GM23338 (cell line): ENCODE data around the gene VSX1. TPM values are rescaled to one million over a fixed set of nuclear protein-coding genes. Genes with fewer than 3 reads are reported as not detected.

Experiments
- ATAC-seq: fragments of 200-7000 bp; cut with Tn5 transposase; 3 replicates; pipeline ENCODE4 v1.9.1; 2020
- DNase-seq: peaks from one replicate; pipeline ENCODE4 v3.0.0-alpha.2; 2015; ENCODE audit warnings: low spot score
- H2AFZ ChIP-seq: fragments of 200-600 bp; sonication (generic); 2 replicates; pipeline ENCODE4 v1.8.0; 2016; ENCODE audit warnings: antibody characterized with exemption, mild to moderate bottlenecking, moderate library complexity
- H3F3A ChIP-seq: fragments of 200-600 bp; sonication (generic); replicated peaks from 2 replicates; pipeline ENCODE4 v1.8.0; 2017; ENCODE audit warnings: antibody characterized with exemption, mixed run types, low read depth
- H3K27ac ChIP-seq: fragments of 200-600 bp; sonication (generic); 2 replicates; pipeline ENCODE4 v1.6.1; 2016; ENCODE audit warnings: low read depth
- H3K27me3 ChIP-seq: fragments of 200-600 bp; sonication (generic); 2 replicates; pipeline ENCODE4 v1.8.0; 2016; ENCODE audit warnings: mild to moderate bottlenecking, mixed run types, moderate library complexity; ENCODE audit not compliant: insufficient read depth
- H3K36me3 ChIP-seq: fragments of 200-600 bp; sonication (generic); 2 replicates; pipeline ENCODE4 v1.8.0; 2016; ENCODE audit warnings: mild to moderate bottlenecking; ENCODE audit not compliant: insufficient read depth
- H3K4me1 ChIP-seq: fragments of 200-600 bp; sonication (generic); 2 replicates; pipeline ENCODE4 v1.8.0; 2016; ENCODE audit warnings: mild to moderate bottlenecking, moderate library complexity; ENCODE audit not compliant: insufficient read depth
- H3K4me2 ChIP-seq: fragments of 200-600 bp; sonication (generic); 2 replicates; pipeline ENCODE4 v1.7.1; 2017; ENCODE audit warnings: mixed run types
- H3K4me3 ChIP-seq: fragments of 200-600 bp; sonication (generic); 2 replicates; pipeline ENCODE4 v1.6.1; 2016; ENCODE audit warnings: mixed run types
- H3K79me2 ChIP-seq: fragments of 200-600 bp; sonication (generic); replicated peaks from 2 replicates; pipeline ENCODE4 v1.8.0; 2017; ENCODE audit warnings: mild to moderate bottlenecking; ENCODE audit not compliant: insufficient read depth
- H3K9me2 ChIP-seq: fragments of 200-600 bp; sonication (generic); 2 replicates; pipeline ENCODE4 v1.8.0; 2017; ENCODE audit not compliant: insufficient read depth
- H4K20me1 ChIP-seq: fragments of 200-600 bp; sonication (generic); replicated peaks from 2 replicates; pipeline ENCODE4 v1.8.0; 2017; ENCODE audit warnings: mild to moderate bottlenecking; ENCODE audit not compliant: insufficient read depth
- H3K27ac Mint-ChIP-seq: 2 replicates; pipeline ENCODE4 v1.8.0; 2020; ENCODE audit warnings: inconsistent platforms, mild to moderate bottlenecking, moderate library complexity, mixed read lengths
- H3K27me3 Mint-ChIP-seq: 3 replicates; pipeline ENCODE4 v1.8.0; 2022; ENCODE audit warnings: low read depth, mild to moderate bottlenecking, moderate library complexity, mixed read lengths, inconsistent platforms; ENCODE audit not compliant: insufficient read depth, poor library complexity
- H3K36me3 Mint-ChIP-seq: 3 replicates; pipeline ENCODE4 v1.8.0; 2021; ENCODE audit warnings: low read depth, mild to moderate bottlenecking, inconsistent platforms, moderate library complexity, mixed read lengths
- H3K4me1 Mint-ChIP-seq: 3 replicates; pipeline ENCODE4 v1.8.0; 2020; ENCODE audit warnings: mild to moderate bottlenecking, inconsistent platforms, mixed read lengths
- H3K4me3 Mint-ChIP-seq: 3 replicates; pipeline ENCODE4 v1.8.0; 2021; ENCODE audit warnings: moderate library complexity, mild to moderate bottlenecking, inconsistent platforms, mixed read lengths
- H3K9me3 Mint-ChIP-seq: 3 replicates; pipeline ENCODE4 v1.8.0; 2020; ENCODE audit warnings: moderate library complexity, mild to moderate bottlenecking, inconsistent platforms, mixed read lengths
- CREB1 ChIP-seq: fragments of 250-450 bp; sonication (Bioruptor Pico); IDR thresholded peaks from 2 replicates; pipeline ENCODE4 v1.5.0; 2020; ENCODE audit warnings: low read depth, mild to moderate bottlenecking, moderate library complexity
- ZNF114 ChIP-seq: fragments of 250-450 bp; sonication (Bioruptor Pico); IDR thresholded peaks from 2 replicates; pipeline ENCODE4 v1.5.0; 2020; ENCODE audit warnings: mild to moderate bottlenecking, moderate library complexity
- polyA plus RNA-seq: library from polyadenylated mRNA; unstranded; fragments of >200 nt; fragmentation: Nextera tagmentation; extraction: Ambion mirVana; gene quantifications from 2 replicates; pipeline ENCODE4 v1.2.1, GENCODE V29; 2016
- total RNA-seq: library from RNA; depleted of rRNA; stranded (reverse); fragments of >200 nt; shearing (Covaris generic); gene quantifications from 2 replicates; pipeline ENCODE4 v1.2.3, GENCODE V29; 2014
- TF ChIP-seq, protein P1 (sequence below), 2 experiments: fragments of 200-600 bp in 1 of 2; sonication (generic) in 1 of 2; conservative IDR thresholded peaks; 2 replicates each; pipeline versions ENCODE4 v1.5.1 to v1.6.1; 2016 to 2017; ENCODE audit warnings: antibody characterized with exemption in 2 of 2, low read depth in 2 of 2, mild to moderate bottlenecking in 2 of 2, moderate library complexity in 1 of 2

Gene VSX1
- total and polyA plus RNA-seq, 2 experiments from 2014 or later: 0.73 TPM; not detected in 1

DNA sequence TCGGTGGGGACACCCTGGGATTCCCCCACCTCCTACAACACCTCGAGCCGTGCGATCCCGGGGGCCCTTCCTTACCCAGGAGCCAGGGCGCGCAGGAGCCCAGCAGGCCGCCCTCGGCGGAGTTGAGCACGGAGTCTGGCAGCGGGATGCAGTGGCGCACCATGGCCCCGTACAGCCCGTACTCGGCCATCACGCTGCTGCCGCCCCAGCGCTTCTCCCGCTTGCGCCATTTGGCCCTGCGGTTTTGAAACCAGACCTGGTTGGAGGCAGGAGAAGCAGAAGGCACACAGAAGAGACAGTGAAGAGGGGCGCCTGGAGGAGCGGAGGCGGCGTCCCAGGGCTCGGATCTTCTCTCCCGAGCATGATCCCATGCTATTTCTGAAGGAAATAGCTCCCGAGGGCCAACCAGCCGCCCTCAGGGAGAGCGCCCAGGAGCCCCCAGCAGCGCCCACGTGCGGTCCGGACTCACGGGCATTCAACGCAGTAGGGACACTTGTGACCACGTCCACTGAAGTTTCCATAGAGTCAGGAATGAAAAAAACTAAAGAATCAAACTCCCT, 4.3 kb downstream of the VSX1 start:
- H3K27ac Mint-ChIP-seq: no peak overlapping the region

DNA sequence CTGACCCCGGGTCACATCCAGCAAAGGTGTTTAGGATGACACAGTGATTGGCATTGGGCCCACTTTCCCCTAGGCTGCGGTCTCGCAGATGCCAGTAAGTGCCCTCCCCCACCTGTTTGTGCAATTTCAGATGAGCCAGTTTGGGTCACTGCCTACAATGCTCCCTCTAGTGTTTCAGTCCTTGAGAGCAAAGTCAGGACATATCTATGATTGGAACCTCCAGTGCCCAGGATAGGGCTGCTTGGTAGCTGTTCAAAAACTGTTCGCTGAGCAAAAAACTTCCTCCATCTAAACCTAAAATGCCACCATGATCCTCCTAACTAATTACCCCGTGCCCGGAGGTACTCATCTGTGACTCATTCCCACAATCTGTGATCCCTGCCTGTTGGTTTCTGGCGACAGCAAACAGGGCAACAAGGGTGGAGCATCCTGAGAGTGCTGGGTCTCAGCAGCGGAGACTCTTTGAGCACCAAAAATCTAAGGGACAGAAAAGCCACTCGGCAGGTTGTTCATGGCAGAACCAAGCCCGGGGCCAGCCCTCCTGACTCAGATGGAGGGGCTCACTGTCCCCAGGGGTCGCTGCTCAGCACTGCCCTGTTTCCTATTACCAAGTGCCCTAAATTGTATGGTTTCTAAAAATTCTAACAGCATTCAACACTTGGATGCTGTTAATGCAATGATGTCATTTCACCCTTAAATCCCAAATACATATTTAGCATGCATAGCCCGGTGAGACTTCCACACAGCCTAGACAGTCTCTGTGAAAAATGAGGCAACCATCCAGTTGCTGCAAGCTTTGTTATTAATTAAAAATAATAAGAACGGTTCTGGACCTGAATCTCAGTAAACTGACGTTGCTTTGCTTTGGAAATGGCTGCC, 5.0 kb downstream of the VSX1 start:
- Histone ChIP-seq H3K4me3 (peak overlapping the region; percentile 57), H3K27me3 (peaks cover 65% of the 10 kb centered on the region), H3K9me2 (no peaks in the 10 kb centered on the region; the same call in 1 of the 2 replicates), H2AFZ (peak overlapping the region; percentile 97), H3K27ac (no peak overlapping the region), H3F3A (peaks cover 4% of the 10 kb centered on the region; the same call in 1 of the 2 replicates), H3K36me3 (no peaks in the 10 kb centered on the region), H3K4me1 (peaks cover 6% of the 10 kb centered on the region; the same call in 1 of the 2 replicates), H3K79me2 (no peaks in the 10 kb centered on the region), H3K4me2 (peak overlapping the region; percentile 85), H4K20me1 (no peaks in the 10 kb centered on the region)
- H3K4me3 Mint-ChIP-seq: peak overlapping the region; percentile 73
- no peak overlapping the region for H3K27ac Mint-ChIP-seq
- peaks cover 13% of the 10 kb centered on the region for H3K4me1 Mint-ChIP-seq
- H3K36me3 Mint-ChIP-seq: no peaks in the 10 kb centered on the region
- peaks cover 52% of the 10 kb centered on the region for H3K27me3 Mint-ChIP-seq
- TF ChIP-seq, protein P1, sequence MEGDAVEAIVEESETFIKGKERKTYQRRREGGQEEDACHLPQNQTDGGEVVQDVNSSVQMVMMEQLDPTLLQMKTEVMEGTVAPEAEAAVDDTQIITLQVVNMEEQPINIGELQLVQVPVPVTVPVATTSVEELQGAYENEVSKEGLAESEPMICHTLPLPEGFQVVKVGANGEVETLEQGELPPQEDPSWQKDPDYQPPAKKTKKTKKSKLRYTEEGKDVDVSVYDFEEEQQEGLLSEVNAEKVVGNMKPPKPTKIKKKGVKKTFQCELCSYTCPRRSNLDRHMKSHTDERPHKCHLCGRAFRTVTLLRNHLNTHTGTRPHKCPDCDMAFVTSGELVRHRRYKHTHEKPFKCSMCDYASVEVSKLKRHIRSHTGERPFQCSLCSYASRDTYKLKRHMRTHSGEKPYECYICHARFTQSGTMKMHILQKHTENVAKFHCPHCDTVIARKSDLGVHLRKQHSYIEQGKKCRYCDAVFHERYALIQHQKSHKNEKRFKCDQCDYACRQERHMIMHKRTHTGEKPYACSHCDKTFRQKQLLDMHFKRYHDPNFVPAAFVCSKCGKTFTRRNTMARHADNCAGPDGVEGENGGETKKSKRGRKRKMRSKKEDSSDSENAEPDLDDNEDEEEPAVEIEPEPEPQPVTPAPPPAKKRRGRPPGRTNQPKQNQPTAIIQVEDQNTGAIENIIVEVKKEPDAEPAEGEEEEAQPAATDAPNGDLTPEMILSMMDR (conservative IDR thresholded peaks at IDR 0.05; ENCODE audit: low read depth in 2 of 2): peak; percentile 26 to 50
- TF ChIP-seq CREB1 (CRISPR knock-in tag): no peak
- DNase-seq (peak; percentile 49), ATAC-seq (peak; percentile 8; the same call in 2 of the 3 replicates)
- no peaks in the 10 kb centered on the region; the same call in 2 of the 3 replicates for H3K9me3 Mint-ChIP-seq

More for the DNA sequence above, 4.3 kb downstream of the VSX1 start:
- H3K27ac ChIP-seq: no peak overlapping the region
- peak overlapping the region; percentile 97 for H2AFZ ChIP-seq
- H3K36me3 Mint-ChIP-seq: no peaks in the 10 kb centered on the region
- TF ChIP-seq CREB1 (CRISPR knock-in tag) (no peak), ZNF114 (CRISPR knock-in tag) (no peak)
- TF ChIP-seq, protein P1 (conservative IDR thresholded peaks at IDR 0.05; ENCODE audit: low read depth in 2 of 2): 0 out of 4 replicates have a peak, but pooled peaks of 1 of the 2 experiments have one; percentile 10
- H3K4me1 ChIP-seq: peaks cover 10% of the 10 kb centered on the region
- ATAC-seq (peak; percentile 67), DNase-seq (peak; percentile 72)
- H3K27me3 Mint-ChIP-seq: peaks cover 60% of the 10 kb centered on the region
- H4K20me1 ChIP-seq: peaks cover 5% of the 10 kb centered on the region
- peak overlapping the region; percentile 73 for H3K4me3 Mint-ChIP-seq
- H3K79me2 ChIP-seq: no peaks in the 10 kb centered on the region
- peaks cover 13% of the 10 kb centered on the region for H3K4me1 Mint-ChIP-seq
- peak overlapping the region; percentile 85 for H3K4me2 ChIP-seq
- peaks cover 2% of the 10 kb centered on the region; the same call in 2 of the 3 replicates for H3K9me3 Mint-ChIP-seq
- H3K27me3 ChIP-seq: peaks cover 72% of the 10 kb centered on the region
- H3K4me3 ChIP-seq: peak overlapping the region; percentile 57
- peaks cover 4% of the 10 kb centered on the region; the same call in 1 of the 2 replicates for H3F3A ChIP-seq
- no peaks in the 10 kb centered on the region; the same call in 1 of the 2 replicates for H3K9me2 ChIP-seq
- no peaks in the 10 kb centered on the region for H3K36me3 ChIP-seq
